Peyer's patch (tissue), 4 donors: ENCODE results near the gene CDH23.

Experiments used
- CTCF ChIP-seq, 6 experiments: fragments of 450-650 bp in 4 of 6; fragments of 200-600 bp in 2 of 6; sonication (generic) in 1 of 6; IDR thresholded peaks; one replicate each; pipeline ENCODE4 v1.5.1; 2017 to 2019; ENCODE audit warnings: antibody characterized with exemption in 6 of 6, mild to moderate bottlenecking in 3 of 6, moderate library complexity in 1 of 6
- POLR2A ChIP-seq, 2 donors: fragments of 450-650 bp; IDR thresholded peaks; one replicate each; pipeline ENCODE4 v1.5.1; 2017; ENCODE audit warnings: antibody characterized with exemption in 2 of 2, mild to moderate bottlenecking in 2 of 2, moderate library complexity in 2 of 2

- TF ChIP-seq CTCF (IDR thresholded peaks at IDR 0.05) (no peak), POLR2A (IDR thresholded peaks at IDR 0.05) (no peak)
These were observed 201.2 kb downstream of the CDH23 start for GRCh38 chr10:71597821-71598498.
